ENCODE results near the gene TEAD4.

Gene TEAD4

DNA sequence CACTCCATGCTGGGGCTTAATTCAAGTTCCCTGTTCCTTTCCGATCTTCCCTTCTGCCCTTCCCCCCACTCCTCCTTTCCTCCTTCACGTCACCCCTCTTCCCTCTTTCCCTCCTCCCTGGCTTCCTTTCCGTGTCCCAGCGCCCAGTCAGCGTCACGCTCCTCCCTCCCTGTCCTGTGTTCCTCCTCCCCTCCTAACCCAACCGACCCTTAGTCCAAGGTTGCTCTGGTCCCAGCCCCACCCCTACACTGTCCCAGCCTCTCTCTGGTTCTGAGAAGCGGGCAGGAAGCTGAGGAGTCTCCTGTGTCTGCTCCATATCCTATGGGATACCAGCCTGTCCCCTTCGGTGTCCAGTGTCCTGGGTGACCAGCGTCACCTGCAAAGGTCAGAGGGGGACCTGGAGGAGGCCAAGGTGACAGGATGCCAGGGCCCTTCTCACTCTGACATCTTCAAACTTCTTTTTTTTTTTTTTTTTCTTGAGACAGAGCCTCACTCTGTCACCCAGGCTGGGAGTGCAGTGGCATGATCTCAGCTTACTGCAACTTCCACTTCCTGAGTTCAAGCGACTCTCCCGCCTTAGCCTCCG lies 61.7 kb downstream of the TEAD4 start:
- Histone ChIP-seq H3K27me3 (ENCODE audit: control insufficient read depth in 5 of 5, insufficient read depth in 4 of 5, low read length in 5 of 5) (no peaks in the 10 kb centered on the region), H3K9ac (ENCODE audit: low read length in 5 of 5) (no peak overlapping the region), H3K36me3 (ENCODE audit: control insufficient read depth in 5 of 5, insufficient read depth in 5 of 5, low read length in 5 of 5) (peaks cover 0 to 20% (median 0%) of the 10 kb centered on the region in 5 donors), H3K9me3 (ENCODE audit: control insufficient read depth in 5 of 5, low read length in 5 of 5) (no peaks in the 10 kb centered on the region), H3K4me1 (ENCODE audit: control insufficient read depth in 5 of 5, insufficient read depth in 5 of 5, low read length in 5 of 5) (peaks cover 0 to 41% (median 24%) of the 10 kb centered on the region in 5 donors), H3K27ac (ENCODE audit: low read depth, low read length) (no peak overlapping the region), H3K4me3 (ENCODE audit: low read depth in 1 of 5, low read length in 5 of 5) (no peak overlapping the region)

DNA sequence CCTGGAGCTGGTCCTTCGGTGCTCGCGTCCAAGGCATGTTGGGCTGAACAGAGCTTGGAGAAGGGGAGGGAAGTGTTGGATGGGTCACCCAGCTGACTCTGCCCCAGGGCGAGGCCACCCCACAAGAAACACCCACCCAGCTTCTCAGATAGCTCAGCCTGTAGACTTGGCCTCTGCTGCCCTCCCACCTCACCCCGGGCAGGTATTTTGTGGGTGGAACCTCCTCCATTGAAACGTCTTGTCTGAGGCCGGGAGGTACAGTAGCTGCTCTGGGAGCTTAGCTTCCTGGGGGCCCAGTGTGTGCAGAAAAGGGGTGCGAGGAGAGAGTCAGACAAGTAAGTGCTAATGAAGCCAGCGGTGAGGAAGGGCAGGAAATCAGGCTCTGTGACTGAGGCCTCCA lies 63.2 kb downstream of the TEAD4 start:
- H3K9me3 ChIP-seq (ENCODE audit: control insufficient read depth in 5 of 5, low read length in 5 of 5) = no peaks in the 10 kb centered on the region
- no peak overlapping the region for H3K9ac ChIP-seq (ENCODE audit: low read length in 5 of 5)
- peaks cover 0 to 41% (median 24%) of the 10 kb centered on the region in 5 donors for H3K4me1 ChIP-seq (ENCODE audit: control insufficient read depth in 5 of 5, insufficient read depth in 5 of 5, low read length in 5 of 5)
- no peaks in the 10 kb centered on the region for H3K27me3 ChIP-seq (ENCODE audit: control insufficient read depth in 5 of 5, insufficient read depth in 4 of 5, low read length in 5 of 5)
- no peak overlapping the region for H3K4me3 ChIP-seq (ENCODE audit: low read depth in 1 of 5, low read length in 5 of 5)
- H3K27ac ChIP-seq (ENCODE audit: low read depth, low read length) = no peak overlapping the region
- peaks cover 0 to 26% (median 0%) of the 10 kb centered on the region in 5 donors for H3K36me3 ChIP-seq (ENCODE audit: control insufficient read depth in 5 of 5, insufficient read depth in 5 of 5, low read length in 5 of 5)

GRCh38 chr12:3022961-3023360 lies 63.8 kb downstream of the TEAD4 start:
- no peak overlapping the region for H3K9ac ChIP-seq (ENCODE audit: low read length in 5 of 5)
- peak overlapping the region in 1 of 5 donors; percentile 41 for H3K4me3 ChIP-seq (ENCODE audit: low read depth in 1 of 5, low read length in 5 of 5)
- peaks cover 0 to 38% (median 23%) of the 10 kb centered on the region in 5 donors for H3K4me1 ChIP-seq (ENCODE audit: control insufficient read depth in 5 of 5, insufficient read depth in 5 of 5, low read length in 5 of 5)
- H3K27ac ChIP-seq (ENCODE audit: low read depth, low read length) = no peak overlapping the region
- H3K27me3 ChIP-seq (ENCODE audit: control insufficient read depth in 5 of 5, insufficient read depth in 4 of 5, low read length in 5 of 5) = no peaks in the 10 kb centered on the region
- H3K36me3 ChIP-seq (ENCODE audit: control insufficient read depth in 5 of 5, insufficient read depth in 5 of 5, low read length in 5 of 5) = peaks cover 0 to 27% (median 0%) of the 10 kb centered on the region in 5 donors
- no peaks in the 10 kb centered on the region for H3K9me3 ChIP-seq (ENCODE audit: control insufficient read depth in 5 of 5, low read length in 5 of 5)

DNA sequence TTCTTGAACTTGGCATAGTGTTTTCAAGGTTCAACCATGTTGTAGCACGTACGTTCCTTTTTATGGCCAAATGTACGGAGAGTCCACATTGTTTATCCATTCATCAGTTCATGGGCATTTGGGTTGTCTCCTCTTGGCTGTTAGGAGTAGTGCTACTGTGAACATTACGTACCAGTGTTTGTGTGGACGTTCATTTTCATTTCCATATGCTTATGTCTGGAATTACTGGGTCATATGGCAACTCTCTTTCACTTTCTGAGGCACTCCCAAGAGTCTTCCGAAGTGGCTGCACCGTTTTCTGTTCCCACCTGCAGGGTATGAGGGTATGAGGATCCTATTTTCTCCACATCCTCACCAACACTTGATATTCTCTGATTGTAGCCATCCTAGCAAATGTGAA lies 68.9 kb downstream of the TEAD4 start:
- Histone ChIP-seq H3K4me1 (ENCODE audit: control insufficient read depth in 5 of 5, insufficient read depth in 5 of 5, low read length in 5 of 5) (peaks cover 2 to 25% (median 22%) of the 10 kb centered on the region in 5 donors), H3K9ac (ENCODE audit: low read length in 5 of 5) (no peak overlapping the region), H3K4me3 (ENCODE audit: low read depth in 1 of 5, low read length in 5 of 5) (no peak overlapping the region), H3K9me3 (ENCODE audit: control insufficient read depth in 5 of 5, low read length in 5 of 5) (no peaks in the 10 kb centered on the region), H3K27ac (ENCODE audit: low read depth, low read length) (no peak overlapping the region), H3K27me3 (ENCODE audit: control insufficient read depth in 5 of 5, insufficient read depth in 4 of 5, low read length in 5 of 5) (peaks cover 0 to 3% (median 0%) of the 10 kb centered on the region in 5 donors), H3K36me3 (ENCODE audit: control insufficient read depth in 5 of 5, insufficient read depth in 5 of 5, low read length in 5 of 5) (peaks cover 0 to 12% (median 0%) of the 10 kb centered on the region in 5 donors)

DNA sequence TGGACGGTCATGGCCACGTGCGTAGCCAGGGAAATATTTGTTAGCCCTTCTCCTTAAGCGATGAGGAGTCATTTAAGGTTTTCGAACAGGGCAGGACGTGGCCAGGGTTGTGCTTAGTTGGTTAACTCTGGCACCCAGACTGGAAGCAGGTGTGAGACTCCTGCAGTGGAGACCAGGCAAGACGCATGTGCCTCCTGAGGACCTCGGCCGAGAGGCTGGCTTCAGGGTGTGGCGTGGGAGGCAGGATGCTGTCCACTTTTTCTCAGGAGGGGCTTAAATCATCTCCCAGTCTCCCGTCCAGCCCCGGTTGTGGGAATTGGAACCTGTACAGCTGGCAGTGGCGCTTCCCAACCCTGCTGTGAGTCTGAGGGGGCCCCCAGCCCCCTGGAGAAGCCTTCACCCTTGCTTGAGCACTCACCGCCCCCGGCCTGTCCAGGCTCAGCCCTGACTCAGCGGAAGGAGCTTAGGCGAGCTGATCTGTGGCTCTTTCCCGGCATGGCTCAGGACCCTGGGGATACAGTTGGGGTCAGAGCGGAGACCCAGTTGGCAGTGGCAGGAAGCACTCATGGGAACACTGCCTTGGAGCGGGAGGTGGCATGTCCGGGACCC lies 71.7 kb downstream of the TEAD4 start:
- Histone ChIP-seq H3K4me3 (ENCODE audit: low read depth in 1 of 5, low read length in 5 of 5) (no peak overlapping the region), H3K36me3 (ENCODE audit: control insufficient read depth in 5 of 5, insufficient read depth in 5 of 5, low read length in 5 of 5) (peaks cover 0 to 12% (median 0%) of the 10 kb centered on the region in 5 donors), H3K4me1 (ENCODE audit: control insufficient read depth in 5 of 5, insufficient read depth in 5 of 5, low read length in 5 of 5) (peaks cover 2 to 37% (median 32%) of the 10 kb centered on the region in 5 donors)

DNA sequence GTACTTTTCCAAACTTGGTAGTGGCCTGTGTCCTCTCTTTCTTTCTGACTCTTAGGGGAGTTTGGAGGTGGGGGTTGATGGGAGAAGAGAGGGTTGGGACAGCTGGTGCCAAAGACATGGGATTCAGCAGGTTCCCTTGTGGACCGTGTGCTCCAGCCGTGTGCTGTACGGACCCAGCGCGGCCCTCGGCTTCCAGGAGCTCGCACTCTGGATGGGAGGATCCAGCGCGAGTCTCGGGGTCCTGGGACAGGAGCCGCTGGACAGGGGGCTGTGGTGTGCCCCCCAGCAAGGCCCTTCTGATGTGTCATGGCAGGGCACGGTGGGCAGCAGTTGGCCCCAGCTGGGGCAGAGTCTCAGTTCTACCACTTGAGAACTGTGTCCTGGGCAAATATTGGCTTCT lies 73.0 kb downstream of the TEAD4 start:
- H3K4me3 ChIP-seq (ENCODE audit: low read depth in 1 of 5, low read length in 5 of 5) = no peak overlapping the region
- H3K9me3 ChIP-seq (ENCODE audit: control insufficient read depth in 5 of 5, low read length in 5 of 5) = no peaks in the 10 kb centered on the region
- peaks cover 0 to 3% (median 0%) of the 10 kb centered on the region in 5 donors for H3K27me3 ChIP-seq (ENCODE audit: control insufficient read depth in 5 of 5, insufficient read depth in 4 of 5, low read length in 5 of 5)
- H3K4me1 ChIP-seq (ENCODE audit: control insufficient read depth in 5 of 5, insufficient read depth in 5 of 5, low read length in 5 of 5) = peaks cover 2 to 37% (median 32%) of the 10 kb centered on the region in 5 donors
- no peak overlapping the region for H3K9ac ChIP-seq (ENCODE audit: low read length in 5 of 5)
- H3K27ac ChIP-seq (ENCODE audit: low read depth, low read length) = no peak overlapping the region
- peaks cover 0 to 5% (median 0%) of the 10 kb centered on the region in 5 donors for H3K36me3 ChIP-seq (ENCODE audit: control insufficient read depth in 5 of 5, insufficient read depth in 5 of 5, low read length in 5 of 5)

More for the DNA sequence above, 71.7 kb downstream of the TEAD4 start:
- H3K9ac ChIP-seq (ENCODE audit: low read length in 5 of 5) = no peak overlapping the region
- H3K27me3 ChIP-seq (ENCODE audit: control insufficient read depth in 5 of 5, insufficient read depth in 4 of 5, low read length in 5 of 5) = peaks cover 0 to 3% (median 0%) of the 10 kb centered on the region in 5 donors
- H3K9me3 ChIP-seq (ENCODE audit: control insufficient read depth in 5 of 5, low read length in 5 of 5) = no peaks in the 10 kb centered on the region
- no peak overlapping the region for H3K27ac ChIP-seq (ENCODE audit: low read depth, low read length)

DNA sequence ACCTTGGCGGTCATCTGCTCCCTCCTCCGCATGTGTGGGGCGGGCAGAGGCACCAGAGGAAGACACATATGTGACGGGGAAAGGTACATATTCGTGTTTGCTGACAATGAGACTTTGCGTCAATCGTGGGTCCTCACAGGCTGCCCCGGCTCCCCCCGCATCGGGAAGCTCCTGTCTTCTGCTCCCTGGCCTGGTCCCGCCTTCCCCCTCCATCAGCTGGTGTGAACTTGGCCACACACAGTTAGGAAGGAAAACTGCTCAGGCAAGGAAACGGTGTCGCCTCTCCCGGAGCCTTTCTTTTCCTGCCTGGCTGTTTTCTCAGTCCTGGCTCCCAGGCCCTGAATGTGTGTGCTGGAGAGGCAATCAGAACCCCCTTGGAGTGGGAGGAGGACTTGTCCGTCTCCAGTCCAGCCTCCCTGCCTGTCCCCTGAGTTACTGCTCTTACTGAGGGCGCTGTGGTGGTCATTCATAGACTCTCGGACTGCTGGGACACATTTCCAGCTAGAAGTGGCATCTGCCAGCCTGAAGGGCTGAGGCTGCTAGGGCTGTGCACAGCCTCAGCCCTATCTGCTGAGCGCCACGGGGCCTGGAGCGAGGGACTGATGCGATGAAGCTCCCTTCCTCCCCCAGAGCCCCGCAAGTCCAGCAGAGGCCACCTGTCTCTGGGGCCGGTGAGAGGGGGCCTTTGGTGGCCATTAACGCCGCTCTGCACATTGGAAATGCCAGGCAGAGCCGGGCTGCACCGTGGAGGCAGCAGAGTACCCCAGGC lies 73.8 kb downstream of the TEAD4 start:
- peaks cover 0 to 3% (median 0%) of the 10 kb centered on the region in 5 donors for H3K27me3 ChIP-seq (ENCODE audit: control insufficient read depth in 5 of 5, insufficient read depth in 4 of 5, low read length in 5 of 5)
- peaks cover 2 to 37% (median 32%) of the 10 kb centered on the region in 5 donors for H3K4me1 ChIP-seq (ENCODE audit: control insufficient read depth in 5 of 5, insufficient read depth in 5 of 5, low read length in 5 of 5)
- no peak overlapping the region for H3K27ac ChIP-seq (ENCODE audit: low read depth, low read length)
- H3K9ac ChIP-seq (ENCODE audit: low read length in 5 of 5) = no peak overlapping the region
- no peaks in the 10 kb centered on the region for H3K9me3 ChIP-seq (ENCODE audit: control insufficient read depth in 5 of 5, low read length in 5 of 5)
- H3K36me3 ChIP-seq (ENCODE audit: control insufficient read depth in 5 of 5, insufficient read depth in 5 of 5, low read length in 5 of 5) = peaks cover 0 to 9% (median 3%) of the 10 kb centered on the region in 5 donors
- H3K4me3 ChIP-seq (ENCODE audit: low read depth in 1 of 5, low read length in 5 of 5) = peak overlapping the region in 1 of 5 donors; percentile 12

DNA sequence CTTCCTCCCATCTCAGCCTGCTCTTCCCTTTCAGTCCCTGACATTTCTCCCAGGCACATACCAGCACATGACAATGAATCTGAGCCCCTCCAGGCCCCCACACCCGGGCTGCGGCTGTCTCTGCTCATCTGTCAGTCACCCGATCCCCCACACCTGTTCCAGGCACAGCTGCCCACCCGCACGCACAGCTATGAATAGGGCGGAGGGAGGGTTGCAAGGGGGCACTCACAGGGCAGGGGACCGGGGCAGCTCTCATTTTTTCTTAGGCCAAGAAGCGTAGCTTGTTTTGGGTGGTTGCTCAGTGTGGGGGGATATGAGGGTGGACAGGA lies 74.3 kb downstream of the TEAD4 start:
- Histone ChIP-seq H3K9me3 (ENCODE audit: control insufficient read depth in 5 of 5, low read length in 5 of 5) (no peaks in the 10 kb centered on the region), H3K9ac (ENCODE audit: low read length in 5 of 5) (no peak overlapping the region), H3K4me1 (ENCODE audit: control insufficient read depth in 5 of 5, insufficient read depth in 5 of 5, low read length in 5 of 5) (peaks cover 2 to 37% (median 32%) of the 10 kb centered on the region in 5 donors), H3K36me3 (ENCODE audit: control insufficient read depth in 5 of 5, insufficient read depth in 5 of 5, low read length in 5 of 5) (peaks cover 0 to 10% (median 8%) of the 10 kb centered on the region in 5 donors), H3K4me3 (ENCODE audit: low read depth in 1 of 5, low read length in 5 of 5) (no peak overlapping the region), H3K27me3 (ENCODE audit: control insufficient read depth in 5 of 5, insufficient read depth in 4 of 5, low read length in 5 of 5) (peaks cover 0 to 3% (median 0%) of the 10 kb centered on the region in 5 donors), H3K27ac (ENCODE audit: low read depth, low read length) (no peak overlapping the region)

- H3K4me1 ChIP-seq (ENCODE audit: control insufficient read depth in 5 of 5, insufficient read depth in 5 of 5, low read length in 5 of 5) = peaks cover 2 to 37% (median 32%) of the 10 kb centered on the region in 5 donors
- H3K27me3 ChIP-seq (ENCODE audit: control insufficient read depth in 5 of 5, insufficient read depth in 4 of 5, low read length in 5 of 5) = peaks cover 0 to 3% (median 0%) of the 10 kb centered on the region in 5 donors
- H3K27ac ChIP-seq (ENCODE audit: low read depth, low read length) = no peak overlapping the region
- no peaks in the 10 kb centered on the region for H3K9me3 ChIP-seq (ENCODE audit: control insufficient read depth in 5 of 5, low read length in 5 of 5)
- no peak overlapping the region for H3K4me3 ChIP-seq (ENCODE audit: low read depth in 1 of 5, low read length in 5 of 5)
- no peak overlapping the region for H3K9ac ChIP-seq (ENCODE audit: low read length in 5 of 5)
- H3K36me3 ChIP-seq (ENCODE audit: control insufficient read depth in 5 of 5, insufficient read depth in 5 of 5, low read length in 5 of 5) = peaks cover 0 to 16% (median 10%) of the 10 kb centered on the region in 5 donors
Observed at GRCh38 chr12:3034067-3034750, 75.0 kb downstream of the TEAD4 start.

All from subcutaneous abdominal adipose tissue (tissue), 5 donors.